SK-MEL-5 (cell line): ENCODE data around the gene RASGRP2. TPM values are rescaled to one million over a fixed set of nuclear protein-coding genes. Genes with fewer than 3 reads are reported as not detected.

ENCODE experiments used
- DNase-seq: peaks from one replicate; pipeline ENCODE4 v3.0.0-alpha.2; 2016; ENCODE audit warnings: low read depth, low spot score
- in situ Hi-C: cut with HindIII; loops from 2 replicates; pipeline ENCODE4 v1.10.0; 2016; ENCODE audit warnings: low sequenced_read_pairs, high pct_unique_total_duplicates, low pct_unique_long_range_greater_than_20kb
- total RNA-seq: library from RNA; depleted of rRNA; stranded (reverse); fragments of >200 nt; shearing (Covaris generic); gene quantifications from 2 replicates; pipeline ENCODE4 v1.2.3, GENCODE V29; 2014

Gene RASGRP2
- total RNA-seq, 1 experiment from 2014 or later = not detected

- in situ Hi-C loops = no loop called here
- DNase-seq = no peak
Observed at GRCh38 chr11:64728757-64729365, 15.1 kb downstream of the RASGRP2 start.

- no peak for DNase-seq
- in situ Hi-C loops = no loop called here
Observed at GRCh38 chr11:64726867-64727530, 16.9 kb downstream of the RASGRP2 start.

GRCh38 chr11:64726211-64726641, 17.7 kb downstream of the RASGRP2 start:
- in situ Hi-C loops = no loop called here
- no peak for DNase-seq

GRCh38 chr11:64724863-64725532, 18.9 kb downstream of the RASGRP2 start:
- no peak for DNase-seq
- in situ Hi-C loops = no loop called here

- no peak for DNase-seq
- in situ Hi-C loops = no loop called here
Observed at GRCh38 chr11:64723907-64724862, 19.8 kb downstream of the RASGRP2 start.

GRCh38 chr11:64723117-64723906, 20.6 kb downstream of the RASGRP2 start, which contains the start of gene NRXN2:
NRXN2 (minus strand) TSS chr11:64723197; CDS start chr11:64713699, 9,498 bp downstream.
- DNase-seq = peak; percentile 74
- in situ Hi-C loops = no loop called here

- in situ Hi-C loops = no loop called here
Observed at GRCh38 chr11:64722141-64723065, 21.5 kb downstream of the RASGRP2 start.

GRCh38 chr11:64721359-64721699, 22.6 kb downstream of the RASGRP2 start:
- DNase-seq = no peak
- in situ Hi-C loops = no loop called here

More at GRCh38 chr11:64722141-64723065, 21.5 kb downstream of the RASGRP2 start:
- DNase-seq = no peak

- in situ Hi-C loops = no loop called here
- no peak for DNase-seq
Observed at GRCh38 chr11:64720640-64721358, 23.1 kb downstream of the RASGRP2 start.

GRCh38 chr11:64720167-64720566, 23.8 kb downstream of the RASGRP2 start:
- no peak for DNase-seq
- in situ Hi-C loops = no loop called here

- in situ Hi-C loops = no loop called here
- no peak for DNase-seq
Observed at GRCh38 chr11:64719406-64719805, 24.5 kb downstream of the RASGRP2 start.

GRCh38 chr11:64718780-64719124, 25.2 kb downstream of the RASGRP2 start:
- in situ Hi-C loops = no loop called here
- DNase-seq = no peak

GRCh38 chr11:64718084-64718779, 25.7 kb downstream of the RASGRP2 start:
- no peak for DNase-seq
- in situ Hi-C loops = no loop called here

- DNase-seq = no peak
- in situ Hi-C loops = no loop called here
Observed at GRCh38 chr11:64717268-64717578, 26.7 kb downstream of the RASGRP2 start.
